Measurements from ENCODE around the gene LDB1. TPM values are rescaled to one million over a fixed set of nuclear protein-coding genes. Genes with fewer than 3 reads are reported as not detected.

The LDB1 gene
- total and polyA plus RNA-seq, 2 of the 13 experiments (the other 11 are each of a cell fraction or from before 2014, with no cell fraction given) = 17.2 to 45.5 TPM

- TF ChIP-seq, protein P1, sequence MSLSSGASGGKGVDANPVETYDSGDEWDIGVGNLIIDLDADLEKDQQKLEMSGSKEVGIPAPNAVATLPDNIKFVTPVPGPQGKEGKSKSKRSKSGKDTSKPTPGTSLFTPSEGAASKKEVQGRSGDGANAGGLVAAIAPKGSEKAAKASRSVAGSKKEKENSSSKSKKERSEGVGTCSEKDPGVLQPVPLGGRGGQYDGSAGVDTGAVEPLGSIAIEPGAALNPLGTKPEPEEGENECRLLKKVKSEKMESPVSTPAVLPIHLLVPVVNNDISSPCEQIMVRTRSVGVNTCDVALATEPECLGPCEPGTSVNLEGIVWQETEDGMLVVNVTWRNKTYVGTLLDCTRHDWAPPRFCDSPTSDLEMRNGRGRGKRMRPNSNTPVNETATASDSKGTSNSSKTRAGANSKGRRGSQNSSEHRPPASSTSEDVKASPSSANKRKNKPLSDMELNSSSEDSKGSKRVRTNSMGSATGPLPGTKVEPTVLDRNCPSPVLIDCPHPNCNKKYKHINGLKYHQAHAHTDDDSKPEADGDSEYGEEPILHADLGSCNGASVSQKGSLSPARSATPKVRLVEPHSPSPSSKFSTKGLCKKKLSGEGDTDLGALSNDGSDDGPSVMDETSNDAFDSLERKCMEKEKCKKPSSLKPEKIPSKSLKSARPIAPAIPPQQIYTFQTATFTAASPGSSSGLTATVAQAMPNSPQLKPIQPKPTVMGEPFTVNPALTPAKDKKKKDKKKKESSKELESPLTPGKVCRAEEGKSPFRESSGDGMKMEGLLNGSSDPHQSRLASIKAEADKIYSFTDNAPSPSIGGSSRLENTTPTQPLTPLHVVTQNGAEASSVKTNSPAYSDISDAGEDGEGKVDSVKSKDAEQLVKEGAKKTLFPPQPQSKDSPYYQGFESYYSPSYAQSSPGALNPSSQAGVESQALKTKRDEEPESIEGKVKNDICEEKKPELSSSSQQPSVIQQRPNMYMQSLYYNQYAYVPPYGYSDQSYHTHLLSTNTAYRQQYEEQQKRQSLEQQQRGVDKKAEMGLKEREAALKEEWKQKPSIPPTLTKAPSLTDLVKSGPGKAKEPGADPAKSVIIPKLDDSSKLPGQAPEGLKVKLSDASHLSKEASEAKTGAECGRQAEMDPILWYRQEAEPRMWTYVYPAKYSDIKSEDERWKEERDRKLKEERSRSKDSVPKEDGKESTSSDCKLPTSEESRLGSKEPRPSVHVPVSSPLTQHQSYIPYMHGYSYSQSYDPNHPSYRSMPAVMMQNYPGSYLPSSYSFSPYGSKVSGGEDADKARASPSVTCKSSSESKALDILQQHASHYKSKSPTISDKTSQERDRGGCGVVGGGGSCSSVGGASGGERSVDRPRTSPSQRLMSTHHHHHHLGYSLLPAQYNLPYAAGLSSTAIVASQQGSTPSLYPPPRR (CRISPR knock-in tag; IDR thresholded peaks at IDR 0.05; ENCODE audit: borderline replicate concordance) = no peak
- no peak for TF ChIP-seq NRL (CRISPR knock-in tag; IDR thresholded peaks at IDR 0.05; ENCODE audit: borderline replicate concordance)
- no peak for TF ChIP-seq FOXM1 (CRISPR knock-in tag; IDR thresholded peaks at IDR 0.05)
- TF ChIP-seq, protein P2, sequence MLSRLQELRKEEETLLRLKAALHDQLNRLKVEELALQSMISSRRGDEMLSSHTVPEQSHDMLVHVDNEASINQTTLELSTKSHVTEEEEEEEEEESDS (CRISPR knock-in tag; IDR thresholded peaks at IDR 0.05; ENCODE audit: borderline replicate concordance) = no peak
- TF ChIP-seq ZNF549 (CRISPR knock-in tag; IDR thresholded peaks at IDR 0.05) = no peak
- TF ChIP-seq, protein P3, sequence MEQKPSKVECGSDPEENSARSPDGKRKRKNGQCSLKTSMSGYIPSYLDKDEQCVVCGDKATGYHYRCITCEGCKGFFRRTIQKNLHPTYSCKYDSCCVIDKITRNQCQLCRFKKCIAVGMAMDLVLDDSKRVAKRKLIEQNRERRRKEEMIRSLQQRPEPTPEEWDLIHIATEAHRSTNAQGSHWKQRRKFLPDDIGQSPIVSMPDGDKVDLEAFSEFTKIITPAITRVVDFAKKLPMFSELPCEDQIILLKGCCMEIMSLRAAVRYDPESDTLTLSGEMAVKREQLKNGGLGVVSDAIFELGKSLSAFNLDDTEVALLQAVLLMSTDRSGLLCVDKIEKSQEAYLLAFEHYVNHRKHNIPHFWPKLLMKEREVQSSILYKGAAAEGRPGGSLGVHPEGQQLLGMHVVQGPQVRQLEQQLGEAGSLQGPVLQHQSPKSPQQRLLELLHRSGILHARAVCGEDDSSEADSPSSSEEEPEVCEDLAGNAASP (CRISPR knock-in tag; IDR thresholded peaks at IDR 0.05; ENCODE audit: borderline replicate concordance) = no peak
- TF ChIP-seq SOX6 (IDR thresholded peaks at IDR 0.05) = no peak
- TF ChIP-seq SOX6 (CRISPR knock-in tag; IDR thresholded peaks at IDR 0.05) = no peak
- no peak for TF ChIP-seq ZNF83 (CRISPR knock-in tag; IDR thresholded peaks at IDR 0.05; ENCODE audit: borderline replicate concordance)
- TF ChIP-seq ATAD3A (CRISPR knock-in tag; IDR thresholded peaks at IDR 0.05) = no peak
- no peak for TF ChIP-seq ZBTB8A (CRISPR knock-in tag; IDR thresholded peaks at IDR 0.05; ENCODE audit: borderline replicate concordance, low read depth)
- TF ChIP-seq PBX2 (CRISPR knock-in tag; IDR thresholded peaks at IDR 0.05) = no peak
- 0 out of 4 replicates have a peak, but pooled peaks of 1 of the 2 experiments have one; percentile 6 for TF ChIP-seq EP300 (IDR thresholded peaks at IDR 0.05; ENCODE audit: low read depth in 2 of 2, low read length in 2 of 2)
- peak; percentile 9; the same call in 1 of the 2 replicates for TF ChIP-seq EP300 (CRISPR knock-in tag; IDR thresholded peaks at IDR 0.05; ENCODE audit: borderline replicate concordance)
- TF ChIP-seq YEATS2 (CRISPR knock-in tag; IDR thresholded peaks at IDR 0.05; ENCODE audit: borderline replicate concordance) = no peak
Observed at GRCh38 chr10:102114861-102115618, 5.1 kb downstream of the LDB1 start (continued).
